Neural cell (in vitro differentiated cells): Measurements from ENCODE around the gene MS4A14.

ENCODE experiments used
- CTCF ChIP-seq: fragments of 450-650 bp; IDR thresholded peaks from 2 replicates; pipeline ENCODE4 v1.5.1; 2014; ENCODE audit warnings: antibody characterized with exemption, mild to moderate bottlenecking, moderate library complexity; ENCODE audit not compliant: poor library complexity, severe bottlenecking
- EP300 ChIP-seq: fragments of 450-650 bp; conservative IDR thresholded peaks from 2 replicates; pipeline ENCODE4 v1.6.1; 2014; ENCODE audit warnings: antibody characterized with exemption, mild to moderate bottlenecking, moderate library complexity; ENCODE audit not compliant: poor library complexity, severe bottlenecking
- EZH2 ChIP-seq: fragments of 200-600, 300-800 bp; shearing (Covaris generic), sonication (generic); IDR thresholded peaks from 2 replicates; pipeline ENCODE4 v1.6.1; 2014; ENCODE audit warnings: antibody characterized with exemption, low read length, borderline replicate concordance, mild to moderate bottlenecking; ENCODE audit not compliant: insufficient read depth, poor library complexity, severe bottlenecking
- MXI1 ChIP-seq: fragments of 450-650 bp; conservative IDR thresholded peaks from 2 replicates; pipeline ENCODE4 v1.6.1; 2014; ENCODE audit warnings: antibody characterized with exemption, mild to moderate bottlenecking; ENCODE audit not compliant: poor library complexity, severe bottlenecking
- POLR2AphosphoS5 ChIP-seq: IDR thresholded peaks from 2 replicates; pipeline ENCODE4 v1.6.1; 2012
- RAD21 ChIP-seq: fragments of 450-650 bp; conservative IDR thresholded peaks from 2 replicates; pipeline ENCODE4 v1.6.1; 2014; ENCODE audit warnings: antibody characterized with exemption, mild to moderate bottlenecking, moderate library complexity
- REST ChIP-seq: IDR thresholded peaks from 2 replicates; pipeline ENCODE4 v1.6.1; 2012; ENCODE audit warnings: borderline replicate concordance
- SMC3 ChIP-seq: fragments of 450-650 bp; conservative IDR thresholded peaks from 2 replicates; pipeline ENCODE4 v1.6.1; 2014; ENCODE audit warnings: antibody characterized with exemption, mild to moderate bottlenecking, moderate library complexity; ENCODE audit not compliant: poor library complexity
- TAF1 ChIP-seq: IDR thresholded peaks from 2 replicates; pipeline ENCODE4 v1.6.1; 2012; ENCODE audit warnings: low read depth

GRCh38 chr11:60377401-60378136, 18.7 kb upstream of the MS4A14 start:
- no peak for TF ChIP-seq RAD21
- no peak for TF ChIP-seq EZH2
- TF ChIP-seq CTCF, result no peak
- no peak for TF ChIP-seq REST
- TF ChIP-seq POLR2AphosphoS5, result no peak
- TF ChIP-seq EP300, result no peak
- no peak for TF ChIP-seq MXI1
- no peak for TF ChIP-seq SMC3
- no peak for TF ChIP-seq TAF1
